Endothelial cell of umbilical vein (primary cell): ENCODE data around the gene GTF3C4. TPM values are rescaled to one million over a fixed set of nuclear protein-coding genes. Genes with fewer than 3 reads are reported as not detected.

Source experiments
- BruUV-seq: library from RNA; stranded (reverse); fragments of 400-500 nt; replicated peaks from 2 replicates; lab custom pipeline; 2021; lab: Mats Ljungman, UMichigan
- CTCF ChIA-PET: fragments of 300-600, 350-600 bp; sonication (Branson Sonifier 250); formaldehyde crosslinking; loops from one replicate; lab custom pipeline; 2021; ENCODE audit warnings: antibody characterized with exemption, inconsistent platforms; lab: Charles Lee
- POLR2A ChIA-PET: fragments of 300-600, 350-600 bp; sonication (Branson Sonifier 250); formaldehyde crosslinking; loops from one replicate; lab custom pipeline; 2021; ENCODE audit warnings: antibody characterized with exemption, inconsistent platforms; lab: Charles Lee
- DNase-seq: peaks from one replicate; pipeline ENCODE4 v3.0.0-alpha.2; 2011; ENCODE audit warnings: low read depth, low spot score
- FAIRE-seq: peaks from 2 replicates; lab custom pipeline; 2011; peaks lifted over from hg19 to GRCh38; lab: Jason Lieb, UNC
- H2AFZ ChIP-seq: 2 replicates; pipeline ENCODE4 v1.6.0; 2012; ENCODE audit warnings: low read depth, low read length, control low read depth, inconsistent platforms
- H3K27ac ChIP-seq: 2 replicates; pipeline ENCODE4 v1.5.1; 2011; ENCODE audit warnings: low read depth, mild to moderate bottlenecking, control low read depth, low read length, moderate library complexity; ENCODE audit not compliant: insufficient read depth
- H3K27me3 ChIP-seq, 2 experiments: 2 replicates each; pipeline versions ENCODE4 v1.6.0 to v1.6.1; 2011; ENCODE audit warnings: low read length in 2 of 2, mixed read lengths in 1 of 2; ENCODE audit not compliant: control insufficient read depth in 2 of 2, insufficient read depth in 2 of 2
- H3K36me3 ChIP-seq, 2 experiments: 2 replicates in 1 of 2; 3 replicates in 1 of 2; pipeline ENCODE4 v1.5.1; 2011; ENCODE audit warnings: low read length in 2 of 2, mild to moderate bottlenecking in 1 of 2, moderate library complexity in 1 of 2; ENCODE audit not compliant: control insufficient read depth in 2 of 2, insufficient read depth in 2 of 2; ENCODE audit errors: extremely low read depth in 1 of 2
- H3K4me1 ChIP-seq: 3 replicates; pipeline ENCODE4 v1.5.1; 2011; ENCODE audit warnings: mild to moderate bottlenecking, low read length; ENCODE audit not compliant: control insufficient read depth, insufficient read depth; ENCODE audit errors: extremely low read depth
- H3K4me2 ChIP-seq: 2 replicates; pipeline ENCODE4 v1.6.1; 2011; ENCODE audit warnings: low read length, control low read depth, mixed read lengths; ENCODE audit not compliant: insufficient read depth
- H3K4me3 ChIP-seq, 3 experiments: fragments of 200-600 bp in 1 of 3; sonication (generic), shearing (Covaris generic) in 1 of 3; replicated peaks in 1 of 3; 2 replicates each; pipeline ENCODE4 v1.5.1; 2011 to 2016; ENCODE audit warnings: control low read depth in 3 of 3, low read length in 3 of 3, mild to moderate bottlenecking in 2 of 3, inconsistent platforms in 1 of 3, low read depth in 1 of 3, moderate library complexity in 1 of 3; ENCODE audit not compliant: insufficient read depth in 1 of 3
- H3K79me2 ChIP-seq: 2 replicates; pipeline ENCODE4 v1.6.0; 2012; ENCODE audit warnings: low read length, inconsistent platforms; ENCODE audit not compliant: control insufficient read depth, insufficient read depth
- H3K9ac ChIP-seq: replicated peaks from 2 replicates; pipeline ENCODE3; 2011; ENCODE audit warnings: low read length, control low read depth; ENCODE audit not compliant: insufficient read depth; ENCODE audit errors: extremely low read depth
- H3K9me1 ChIP-seq: replicated peaks from 3 replicates; pipeline ENCODE4 v1.6.0; 2011; ENCODE audit warnings: mild to moderate bottlenecking, low read length; ENCODE audit not compliant: control insufficient read depth, insufficient read depth; ENCODE audit errors: extremely low read depth
- H3K9me3 ChIP-seq: replicated peaks from 2 replicates; pipeline ENCODE4 v1.5.1; 2012; ENCODE audit warnings: low read length, inconsistent platforms; ENCODE audit not compliant: control insufficient read depth, insufficient read depth
- H4K20me1 ChIP-seq: replicated peaks from 2 replicates; pipeline ENCODE3; 2011; ENCODE audit warnings: mild to moderate bottlenecking, low read length; ENCODE audit not compliant: control insufficient read depth, insufficient read depth; ENCODE audit errors: extremely low read depth
- CTCF ChIP-seq, 2 donors: IDR thresholded peaks; 1 replicate in 1 of 2; 2 replicates in 1 of 2; pipeline ENCODE4 v1.5.1; 2011; ENCODE audit warnings: low read length in 2 of 2, mild to moderate bottlenecking in 2 of 2, moderate library complexity in 2 of 2, control low read depth in 1 of 2, inconsistent platforms in 1 of 2, low read depth in 1 of 2; ENCODE audit not compliant: insufficient read depth in 1 of 2; ENCODE audit errors: extremely low read depth in 1 of 2
- EZH2 ChIP-seq: IDR thresholded peaks from 2 replicates; pipeline ENCODE4 v1.6.1; 2012; ENCODE audit warnings: borderline replicate concordance, low read depth, mild to moderate bottlenecking, moderate library complexity, low read length, inconsistent platforms; ENCODE audit not compliant: severe bottlenecking
- FOS ChIP-seq: IDR thresholded peaks from 2 replicates; pipeline ENCODE4 v1.6.1; 2011; ENCODE audit warnings: mild to moderate bottlenecking, low read length, moderate library complexity, borderline replicate concordance; ENCODE audit not compliant: insufficient read depth
- GATA2 ChIP-seq: IDR thresholded peaks from 2 replicates; pipeline ENCODE4 v1.7.0; 2011; ENCODE audit warnings: low read depth, mild to moderate bottlenecking, moderate library complexity, mixed read lengths, low read length; ENCODE audit not compliant: insufficient read length, insufficient read depth
- JUN ChIP-seq: IDR thresholded peaks from 2 replicates; pipeline ENCODE4 v1.6.1; 2011; ENCODE audit warnings: borderline replicate concordance, low read depth; ENCODE audit not compliant: insufficient read length, insufficient read depth
- MAX ChIP-seq: IDR thresholded peaks from 2 replicates; pipeline ENCODE4 v1.6.1; 2011; ENCODE audit not compliant: insufficient read depth, insufficient read length
- MYC ChIP-seq: IDR thresholded peaks from one replicate; pipeline ENCODE4 v1.6.1; 2011; ENCODE audit warnings: mild to moderate bottlenecking, low read depth, low read length
- POLR2A ChIP-seq: IDR thresholded peaks from 2 replicates; pipeline ENCODE4 v1.6.1; 2012; ENCODE audit warnings: low read depth, mild to moderate bottlenecking, control low read depth, low read length
- POLR2AphosphoS5 ChIP-seq: IDR thresholded peaks from 2 replicates; pipeline ENCODE4 v1.6.1; 2012; ENCODE audit warnings: low read depth, mild to moderate bottlenecking, control low read depth, low read length, moderate library complexity; ENCODE audit not compliant: insufficient read depth
- dilution Hi-C: fragments of 300-500 bp; cut with MboI; formaldehyde crosslinking; loops from one replicate; pipeline ENCODE4 v1.15.0; 2019; ENCODE audit warnings: low sequenced_read_pairs; ENCODE audit not compliant: extremely low pct_ligation_motif_present
- intact Hi-C: fragments of 100-400 bp; cut with micrococcal nuclease; formaldehyde crosslinking; loops from one replicate; pipeline ENCODE4 v1.10.0; 2022
- polyA plus RNA-seq, 4 experiments: library from polyadenylated mRNA; depleted of rRNA in 3 of 4; stranded (reverse) in 3 of 4; unstranded in 1 of 4; fragments of >200 nt; gene quantifications; 2 replicates each; pipeline versions ENCODE4 v1.2.1 to v1.2.3, GENCODE V29; 2011 to 2012; ENCODE audit warnings: missing spikeins in 1 of 4
- total RNA-seq: library from RNA; stranded (reverse); gene quantifications from 2 replicates; pipeline ENCODE4 v1.2.3, GENCODE V29; 2021

Gene GTF3C4
- total and polyA plus RNA-seq, 2 donors (not counting 3 experiments of a cell fraction or from before 2014, with no cell fraction given), result 3.3 to 19.2 TPM

- CTCF ChIA-PET, result no interaction called here
- Histone ChIP-seq H3K4me1 (no peaks in the 10 kb centered on the region), H3K4me2 (no peak overlapping the region), H3K9me3 (no peaks in the 10 kb centered on the region), H3K36me3 (peaks cover 13 to 17% of the 10 kb centered on the region in 2 experiments), H3K27ac (no peak overlapping the region), H3K9me1 (no peaks in the 10 kb centered on the region), H3K27me3 (no peaks in the 10 kb centered on the region), H3K9ac (no peak overlapping the region), H3K4me3 (no peak overlapping the region), H4K20me1 (no peaks in the 10 kb centered on the region), H3K79me2 (peaks cover 39% of the 10 kb centered on the region), H2AFZ (no peak overlapping the region)
- intact Hi-C loops (no loop called here), dilution Hi-C loops (no loop called here)
- no TSS peak for BruUV-seq
- FAIRE-seq, result no peak
- POLR2A ChIA-PET, result no interaction called here
- TF ChIP-seq GATA2 (no peak), MYC (no peak), MAX (no peak), POLR2AphosphoS5 (no peak), POLR2A (no peak), CTCF (IDR thresholded peaks at IDR 0.05; ENCODE audit: extremely low read depth in 1 of 2, insufficient read depth in 1 of 2, low read depth in 1 of 2, low read length in 2 of 2) (no peak), EZH2 (no peak), JUN (no peak), FOS (no peak)
- no peak for DNase-seq
These were observed 7.9 kb upstream of the GTF3C4 start for GRCh38 chr9:132662152-132662945.
